Neural cell (in vitro differentiated cells): Measurements from ENCODE around the gene EDA2R. TPM values are rescaled to one million over a fixed set of nuclear protein-coding genes. Genes with fewer than 3 reads are reported as not detected.

ENCODE experiments used
- H2AFZ ChIP-seq: fragments of 200-600, 300-800 bp; sonication (generic), shearing (Covaris generic); 2 replicates; pipeline ENCODE4 v1.6.0; 2014; ENCODE audit warnings: low read depth, mild to moderate bottlenecking, antibody characterized with exemption, low read length, moderate library complexity
- H3F3A ChIP-seq: fragments of 200-600 bp; shearing (Covaris generic); 2 replicates; pipeline ENCODE4 v1.6.1; 2016; ENCODE audit warnings: mild to moderate bottlenecking, moderate library complexity, mixed read lengths, antibody characterized with exemption, low read length; ENCODE audit not compliant: insufficient read depth, poor library complexity, severe bottlenecking
- H3K27ac ChIP-seq: fragments of 200-600, 300-800 bp; sonication (generic), shearing (Covaris generic); 2 replicates; pipeline ENCODE4 v1.5.1; 2014; ENCODE audit warnings: mild to moderate bottlenecking, low read length, moderate library complexity
- H3K27me3 ChIP-seq: fragments of 300-800, 200-600 bp; sonication (generic), shearing (Covaris generic); 2 replicates; pipeline ENCODE4 v1.6.0; 2014; ENCODE audit warnings: mild to moderate bottlenecking, low read depth, low read length, moderate library complexity; ENCODE audit not compliant: insufficient read depth
- H3K36me3 ChIP-seq: fragments of 300-800, 200-600 bp; sonication (generic), shearing (Covaris generic); 2 replicates; pipeline ENCODE4 v1.5.1; 2014; ENCODE audit warnings: mild to moderate bottlenecking, antibody characterized with exemption, low read length, moderate library complexity; ENCODE audit not compliant: insufficient read depth
- H3K4me2 ChIP-seq: fragments of 300-800, 200-600 bp; sonication (generic), shearing (Covaris generic); 2 replicates; pipeline ENCODE4 v1.6.0; 2014; ENCODE audit warnings: mild to moderate bottlenecking, low read length
- H3K4me3 ChIP-seq: fragments of 300-800, 200-600 bp; sonication (generic), shearing (Covaris generic); 2 replicates; pipeline ENCODE4 v1.5.1; 2014; ENCODE audit warnings: mild to moderate bottlenecking, low read length, moderate library complexity
- H3K79me2 ChIP-seq: fragments of 200-600 bp; shearing (Covaris generic); replicated peaks from 2 replicates; pipeline ENCODE4 v1.6.0; 2014; ENCODE audit warnings: mild to moderate bottlenecking, low read length, moderate library complexity; ENCODE audit not compliant: insufficient read depth
- H3K9ac ChIP-seq: fragments of 300-800, 200-600 bp; sonication (generic), shearing (Covaris generic); 2 replicates; pipeline ENCODE4 v1.6.1; 2016; ENCODE audit warnings: mild to moderate bottlenecking, low read length, mixed read lengths
- H3K9me2 ChIP-seq: fragments of 200-600 bp; shearing (Covaris generic); 2 replicates; pipeline ENCODE4 v1.6.1; 2016; ENCODE audit warnings: mild to moderate bottlenecking, low read length, mixed read lengths; ENCODE audit not compliant: insufficient read depth
- H3K9me3 ChIP-seq: fragments of 200-600, 300-800 bp; sonication (generic), shearing (Covaris generic); 2 replicates; pipeline ENCODE4 v1.6.1; 2016; ENCODE audit warnings: mild to moderate bottlenecking, mixed run types, low read length, moderate library complexity, mixed read lengths
- H4K20me1 ChIP-seq: fragments of 200-600 bp; shearing (Covaris generic); 2 replicates; pipeline ENCODE4 v1.6.1; 2016; ENCODE audit warnings: mild to moderate bottlenecking, mixed run types; ENCODE audit not compliant: insufficient read depth
- CTCF ChIP-seq: fragments of 450-650 bp; IDR thresholded peaks from 2 replicates; pipeline ENCODE4 v1.5.1; 2014; ENCODE audit warnings: antibody characterized with exemption, mild to moderate bottlenecking, moderate library complexity; ENCODE audit not compliant: poor library complexity, severe bottlenecking
- EP300 ChIP-seq: fragments of 450-650 bp; conservative IDR thresholded peaks from 2 replicates; pipeline ENCODE4 v1.6.1; 2014; ENCODE audit warnings: antibody characterized with exemption, mild to moderate bottlenecking, moderate library complexity; ENCODE audit not compliant: poor library complexity, severe bottlenecking
- EZH2 ChIP-seq: fragments of 200-600, 300-800 bp; shearing (Covaris generic), sonication (generic); IDR thresholded peaks from 2 replicates; pipeline ENCODE4 v1.6.1; 2014; ENCODE audit warnings: antibody characterized with exemption, low read length, borderline replicate concordance, mild to moderate bottlenecking; ENCODE audit not compliant: insufficient read depth, poor library complexity, severe bottlenecking
- MXI1 ChIP-seq: fragments of 450-650 bp; conservative IDR thresholded peaks from 2 replicates; pipeline ENCODE4 v1.6.1; 2014; ENCODE audit warnings: antibody characterized with exemption, mild to moderate bottlenecking; ENCODE audit not compliant: poor library complexity, severe bottlenecking
- POLR2AphosphoS5 ChIP-seq: IDR thresholded peaks from 2 replicates; pipeline ENCODE4 v1.6.1; 2012
- RAD21 ChIP-seq: fragments of 450-650 bp; conservative IDR thresholded peaks from 2 replicates; pipeline ENCODE4 v1.6.1; 2014; ENCODE audit warnings: antibody characterized with exemption, mild to moderate bottlenecking, moderate library complexity
- REST ChIP-seq: IDR thresholded peaks from 2 replicates; pipeline ENCODE4 v1.6.1; 2012; ENCODE audit warnings: borderline replicate concordance
- SMC3 ChIP-seq: fragments of 450-650 bp; conservative IDR thresholded peaks from 2 replicates; pipeline ENCODE4 v1.6.1; 2014; ENCODE audit warnings: antibody characterized with exemption, mild to moderate bottlenecking, moderate library complexity; ENCODE audit not compliant: poor library complexity
- TAF1 ChIP-seq: IDR thresholded peaks from 2 replicates; pipeline ENCODE4 v1.6.1; 2012; ENCODE audit warnings: low read depth
- polyA plus RNA-seq: library from polyadenylated mRNA; depleted of rRNA; stranded (reverse); fragments of >200 nt; gene quantifications from 2 replicates; pipeline ENCODE4 v1.2.3, GENCODE V29; 2014

Gene EDA2R
- polyA plus RNA-seq, 1 donor from 2014 or later: 4.9 TPM

- no peaks in the 10 kb centered on the region for H3K9me2 ChIP-seq
- H3K4me2 ChIP-seq: no peak overlapping the region
- H3K27ac ChIP-seq: no peak overlapping the region
- H3K79me2 ChIP-seq: no peaks in the 10 kb centered on the region
- H4K20me1 ChIP-seq: no peaks in the 10 kb centered on the region
- no peaks in the 10 kb centered on the region for H3K9me3 ChIP-seq
- no peak overlapping the region for H2AFZ ChIP-seq
- no peaks in the 10 kb centered on the region for H3F3A ChIP-seq
- H3K4me3 ChIP-seq: no peak overlapping the region
- TF ChIP-seq MXI1 (no peak), SMC3 (no peak), CTCF (no peak), TAF1 (no peak), POLR2AphosphoS5 (no peak), EP300 (no peak), REST (no peak), EZH2 (no peak)
- no peaks in the 10 kb centered on the region for H3K27me3 ChIP-seq
- H3K36me3 ChIP-seq: no peaks in the 10 kb centered on the region
- H3K9ac ChIP-seq: no peak overlapping the region
These were observed 4.6 kb downstream of the EDA2R start for GRCh38 chrX:66634272-66634671.

GRCh38 chrX:66633541-66633940 is 5.3 kb downstream of the EDA2R start:
- Histone ChIP-seq H3K79me2 (no peaks in the 10 kb centered on the region), H4K20me1 (no peaks in the 10 kb centered on the region)

More at GRCh38 chrX:66633541-66633940, 5.3 kb downstream of the EDA2R start:
- Histone ChIP-seq H3K27me3 (no peaks in the 10 kb centered on the region), H3K9ac (no peak overlapping the region), H2AFZ (no peak overlapping the region), H3K4me2 (no peak overlapping the region), H3F3A (no peaks in the 10 kb centered on the region), H3K36me3 (no peaks in the 10 kb centered on the region), H3K27ac (no peak overlapping the region), H3K4me3 (no peak overlapping the region), H3K9me3 (no peaks in the 10 kb centered on the region), H3K9me2 (no peaks in the 10 kb centered on the region)
- no peak for TF ChIP-seq RAD21
- no peak for TF ChIP-seq EZH2
- TF ChIP-seq POLR2AphosphoS5: no peak
- no peak for TF ChIP-seq EP300
- TF ChIP-seq TAF1: no peak
- TF ChIP-seq SMC3: no peak
- TF ChIP-seq REST: no peak
- no peak for TF ChIP-seq MXI1
- no peak for TF ChIP-seq CTCF
